Chondrocyte (in vitro differentiated cells): ENCODE measurements around the gene RNF115. TPM values are rescaled to one million over a fixed set of nuclear protein-coding genes. Genes with fewer than 3 reads are reported as not detected.
"Not testable (repeated sequence)": the region's sequence is repeated elsewhere in the genome, so short reads cannot be mapped to it uniquely, and the experiment has no call there.

Experiments
- DNase-seq: peaks from one replicate; pipeline ENCODE4 v3.0.0; 2021; ENCODE audit warnings: mixed read lengths, low spot score
- H3K27ac Mint-ChIP-seq: one replicate; pipeline ENCODE4 v1.8.0; 2021; ENCODE audit warnings: mild to moderate bottlenecking, moderate library complexity, mixed read lengths; ENCODE audit not compliant: unreplicated experiment
- H3K27me3 Mint-ChIP-seq: 2 replicates; pipeline ENCODE4 v1.8.0; 2021; ENCODE audit warnings: low read depth, mixed read lengths
- H3K36me3 Mint-ChIP-seq: 2 replicates; pipeline ENCODE4 v1.8.0; 2021; ENCODE audit warnings: low read depth, mixed read lengths
- H3K4me1 Mint-ChIP-seq: 2 replicates; pipeline ENCODE4 v1.8.0; 2021; ENCODE audit warnings: low read depth, mild to moderate bottlenecking, mixed read lengths
- H3K4me3 Mint-ChIP-seq: one replicate; pipeline ENCODE4 v1.8.0; 2021; ENCODE audit warnings: mild to moderate bottlenecking, moderate library complexity, mixed read lengths; ENCODE audit not compliant: unreplicated experiment
- H3K9me3 Mint-ChIP-seq: 2 replicates; pipeline ENCODE4 v1.8.0; 2021; ENCODE audit warnings: low read depth, mixed read lengths
- total RNA-seq: library from RNA; stranded (reverse); gene quantifications from 3 replicates; pipeline ENCODE4 v1.2.1, GENCODE V29; 2021
- TF ChIP-seq, protein P1 (sequence below): fragments of 200-600 bp; sonication (generic); IDR thresholded peaks from 2 replicates; pipeline ENCODE4 v1.5.0; 2021; ENCODE audit warnings: antibody characterized with exemption, mild to moderate bottlenecking, moderate library complexity

The RNF115 gene
- total RNA-seq, 1 donor from 2014 or later = 12.7 TPM

DNA sequence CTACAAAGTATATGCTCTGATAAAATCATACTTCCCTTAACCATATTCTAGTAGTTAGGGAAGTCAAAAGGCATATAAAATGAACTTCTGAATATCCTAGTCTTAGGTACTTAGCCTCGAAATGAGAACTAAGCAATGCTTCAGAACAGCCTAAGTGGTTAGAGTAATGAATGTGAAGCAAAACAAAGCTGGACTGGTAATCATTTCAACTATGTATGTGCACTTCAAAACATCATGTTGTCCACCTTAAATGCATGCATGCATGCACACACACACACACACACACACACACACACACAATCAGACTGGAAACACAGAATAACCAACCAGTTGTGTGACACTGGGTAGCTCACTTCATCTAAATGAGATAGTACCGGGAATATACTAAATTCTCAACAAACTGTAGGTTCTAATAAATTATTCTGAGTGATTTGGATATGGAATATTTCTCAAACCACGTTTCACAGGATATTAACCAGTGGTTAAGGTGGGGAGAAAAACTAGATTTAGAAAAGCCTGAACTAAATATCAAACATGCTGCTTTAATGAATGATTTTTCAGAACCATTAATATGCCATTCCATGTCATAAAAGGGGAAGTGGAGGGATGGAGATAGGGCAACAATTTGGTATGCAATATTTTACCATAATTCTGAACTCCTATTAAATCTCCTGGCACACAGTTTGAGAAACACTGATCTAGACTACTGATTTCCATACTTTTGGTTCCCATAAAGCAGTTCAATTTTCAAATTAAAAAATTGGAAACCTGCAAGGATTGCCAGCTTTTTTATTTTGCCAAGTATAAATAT, 19.5 kb downstream of the RNF115 start:
- Mint-ChIP-seq H3K36me3 (peaks cover 2% of the 10 kb centered on the region), H3K27me3 (no peaks in the 10 kb centered on the region), H3K4me3 (no peak overlapping the region), H3K4me1 (peaks cover 50% of the 10 kb centered on the region), H3K27ac (peak overlapping the region; percentile 85), H3K9me3 (no peaks in the 10 kb centered on the region)
- TF ChIP-seq, protein P1, sequence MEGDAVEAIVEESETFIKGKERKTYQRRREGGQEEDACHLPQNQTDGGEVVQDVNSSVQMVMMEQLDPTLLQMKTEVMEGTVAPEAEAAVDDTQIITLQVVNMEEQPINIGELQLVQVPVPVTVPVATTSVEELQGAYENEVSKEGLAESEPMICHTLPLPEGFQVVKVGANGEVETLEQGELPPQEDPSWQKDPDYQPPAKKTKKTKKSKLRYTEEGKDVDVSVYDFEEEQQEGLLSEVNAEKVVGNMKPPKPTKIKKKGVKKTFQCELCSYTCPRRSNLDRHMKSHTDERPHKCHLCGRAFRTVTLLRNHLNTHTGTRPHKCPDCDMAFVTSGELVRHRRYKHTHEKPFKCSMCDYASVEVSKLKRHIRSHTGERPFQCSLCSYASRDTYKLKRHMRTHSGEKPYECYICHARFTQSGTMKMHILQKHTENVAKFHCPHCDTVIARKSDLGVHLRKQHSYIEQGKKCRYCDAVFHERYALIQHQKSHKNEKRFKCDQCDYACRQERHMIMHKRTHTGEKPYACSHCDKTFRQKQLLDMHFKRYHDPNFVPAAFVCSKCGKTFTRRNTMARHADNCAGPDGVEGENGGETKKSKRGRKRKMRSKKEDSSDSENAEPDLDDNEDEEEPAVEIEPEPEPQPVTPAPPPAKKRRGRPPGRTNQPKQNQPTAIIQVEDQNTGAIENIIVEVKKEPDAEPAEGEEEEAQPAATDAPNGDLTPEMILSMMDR = no peak
- DNase-seq = no peak

GRCh38 chr1:145799806-145800205, 24.1 kb downstream of the RNF115 start:
- no peaks in the 10 kb centered on the region for H3K27me3 Mint-ChIP-seq
- peaks cover 35% of the 10 kb centered on the region for H3K4me1 Mint-ChIP-seq
- H3K36me3 Mint-ChIP-seq = peaks cover 10% of the 10 kb centered on the region
- H3K4me3 Mint-ChIP-seq = no peak overlapping the region
- DNase-seq = no peak
- no peak overlapping the region for H3K27ac Mint-ChIP-seq
- peaks cover 18% of the 10 kb centered on the region for H3K9me3 Mint-ChIP-seq
- TF ChIP-seq, protein P1 = no peak

DNA sequence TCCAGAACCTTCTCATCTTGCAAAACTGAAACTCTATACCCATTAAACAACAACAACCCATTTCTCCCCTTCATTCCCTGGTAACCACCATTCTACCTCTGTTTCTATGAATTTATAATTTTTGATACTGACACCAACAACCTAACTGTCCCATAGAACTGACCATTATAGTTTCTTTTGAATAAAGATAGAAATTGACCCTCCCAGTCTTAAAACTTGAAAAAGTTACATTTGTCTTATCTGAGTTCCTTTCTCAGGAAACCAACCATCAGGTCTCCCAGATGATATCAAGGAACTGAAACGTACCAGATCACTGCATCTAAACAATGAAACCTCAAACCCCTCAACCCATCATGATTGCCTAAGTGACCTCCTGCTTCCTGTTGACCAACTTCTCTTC, 27.1 kb downstream of the RNF115 start:
- peaks cover 22% of the 10 kb centered on the region for H3K36me3 Mint-ChIP-seq
- no peak overlapping the region for H3K4me3 Mint-ChIP-seq
- no peaks in the 10 kb centered on the region for H3K27me3 Mint-ChIP-seq
- H3K27ac Mint-ChIP-seq = no peak overlapping the region
- no peak for DNase-seq
- peaks cover 5% of the 10 kb centered on the region for H3K4me1 Mint-ChIP-seq
- TF ChIP-seq, protein P1 = no peak
- H3K9me3 Mint-ChIP-seq = peaks cover 18% of the 10 kb centered on the region

DNA sequence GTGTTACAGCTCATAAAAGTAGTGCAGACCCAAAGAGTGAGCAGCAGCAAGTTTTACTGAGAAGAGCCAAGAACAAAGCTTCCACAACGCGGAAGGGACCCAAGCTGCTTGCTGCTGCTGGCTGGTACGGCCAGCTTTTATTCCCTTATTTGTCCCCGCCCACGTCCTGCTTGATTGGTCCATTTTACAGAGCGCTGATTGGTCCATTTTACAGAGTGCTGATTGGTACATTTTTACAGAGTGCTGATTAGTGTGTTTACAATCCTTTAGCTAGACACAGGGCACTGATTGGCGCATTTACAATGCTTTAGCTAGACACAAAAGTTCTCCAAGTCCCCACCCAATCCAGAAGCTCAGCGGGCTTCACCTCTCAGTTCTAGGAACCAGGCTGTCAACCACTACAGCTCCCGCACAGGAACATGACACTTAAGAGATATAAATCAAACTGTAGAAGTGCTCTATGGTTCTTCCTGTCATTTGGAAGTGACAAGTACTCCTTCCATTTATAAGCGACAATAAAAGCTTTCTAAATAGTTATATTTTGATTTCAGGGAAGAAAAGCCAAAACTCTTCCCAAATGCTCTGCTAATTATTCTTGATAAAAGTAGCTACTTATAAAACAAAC, 28.5 kb downstream of the RNF115 start:
- H3K4me3 Mint-ChIP-seq = no peak overlapping the region
- H3K4me1 Mint-ChIP-seq = peaks cover 2% of the 10 kb centered on the region
- TF ChIP-seq, protein P1 = no peak
- peaks cover 22% of the 10 kb centered on the region for H3K36me3 Mint-ChIP-seq
- peaks cover 18% of the 10 kb centered on the region for H3K9me3 Mint-ChIP-seq
- no peak overlapping the region for H3K27ac Mint-ChIP-seq
- H3K27me3 Mint-ChIP-seq = no peaks in the 10 kb centered on the region
- DNase-seq = no peak

DNA sequence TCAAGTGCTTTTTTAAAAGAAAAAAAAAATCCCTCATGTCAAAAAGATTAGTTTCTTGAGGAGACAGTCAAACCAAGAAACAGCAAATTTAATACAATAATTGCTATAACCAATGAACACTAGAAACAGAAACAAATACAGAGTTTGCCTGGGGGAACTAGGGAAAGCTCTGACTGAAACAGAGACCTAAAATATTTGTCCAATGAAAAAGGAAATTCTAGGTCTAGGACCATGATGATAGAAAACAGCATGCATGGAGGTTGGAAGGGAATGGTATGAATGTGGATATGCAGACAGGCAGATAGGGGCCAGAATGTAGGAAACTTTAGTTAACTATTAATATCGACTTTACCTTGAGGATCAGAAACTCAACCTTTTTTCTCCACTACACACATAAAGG, 31.4 kb downstream of the RNF115 start:
- Mint-ChIP-seq H3K27me3 (no peaks in the 10 kb centered on the region), H3K9me3 (peaks cover 13% of the 10 kb centered on the region), H3K4me3 (no peak overlapping the region), H3K36me3 (peaks cover 22% of the 10 kb centered on the region), H3K27ac (no peak overlapping the region), H3K4me1 (no peaks in the 10 kb centered on the region)
- DNase-seq = no peak
- TF ChIP-seq, protein P1 = no peak

DNA sequence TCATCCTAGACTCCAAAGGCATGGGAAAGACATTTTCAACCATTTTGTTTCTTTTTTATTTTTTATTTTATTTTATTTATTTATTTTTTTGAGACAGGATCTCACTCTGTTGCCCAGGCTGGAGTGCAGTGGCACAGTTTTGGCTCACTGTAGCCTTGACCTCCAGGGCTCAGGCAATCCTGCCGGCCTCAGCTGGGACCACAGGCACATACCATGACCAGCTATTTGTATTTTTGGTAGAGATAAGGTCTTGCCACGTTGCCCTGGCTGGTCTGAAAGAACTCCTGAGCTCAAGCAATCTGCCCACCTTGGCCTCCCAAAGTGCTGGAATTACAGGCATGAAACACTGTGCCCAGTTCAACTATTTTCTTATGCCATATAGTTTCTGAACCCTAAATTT, 32.0 kb downstream of the RNF115 start:
- H3K27ac Mint-ChIP-seq, H3K27me3 Mint-ChIP-seq, DNase-seq, H3K4me1 Mint-ChIP-seq, H3K9me3 Mint-ChIP-seq, H3K4me3 Mint-ChIP-seq: not testable (repeated sequence)
- H3K36me3 Mint-ChIP-seq = peaks cover 18% of the 10 kb centered on the region
